GM12878 (cell line): ENCODE results near the gene TRIP12. TPM values are rescaled to one million over a fixed set of nuclear protein-coding genes. Genes with fewer than 3 reads are reported as not detected.
A peak's percentile ranks its signal among the peaks of the same experiment; 100 is the strongest.

Source experiments
- ATAC-seq: fragments of 200-7000 bp; cut with Tn5 transposase; 3 replicates; pipeline ENCODE4 v1.9.1; 2020; ENCODE audit warnings: mild to moderate bottlenecking, moderate library complexity
- BruUV-seq: library from RNA; stranded (reverse); fragments of 400-500 nt; replicated peaks from 2 replicates; lab custom pipeline; 2021; lab: Mats Ljungman, UMichigan
- CTCF ChIA-PET: fragments of 300-600 bp; sonication (Branson Sonifier 250); formaldehyde crosslinking; extraction: SDS; loops from one replicate; lab custom pipeline; 2021; ENCODE audit warnings: inconsistent platforms; lab: Yijun Ruan, JAX
- POLR2A ChIA-PET: fragments of 350-600 bp; formaldehyde crosslinking; extraction: SDS; loops from one replicate; lab custom pipeline; 2021; ENCODE audit warnings: inconsistent platforms; lab: Charles Lee
- RAD21 ChIA-PET: fragments of 300-600 bp; sonication (Branson Sonifier 250); formaldehyde crosslinking; loops from one replicate; lab custom pipeline; 2023; ENCODE audit warnings: antibody characterized with exemption; ENCODE audit not compliant: unreplicated experiment; lab: Charles Lee
- SMC1A ChIA-PET: fragments of 300-600 bp; sonication (Branson Sonifier 250); formaldehyde crosslinking; loops from one replicate; lab custom pipeline; 2023; ENCODE audit not compliant: unreplicated experiment, uncharacterized antibody; lab: Charles Lee
- DNase-seq: peaks from one replicate; pipeline ENCODE4 v3.0.0-alpha.2; 2011; ENCODE audit warnings: low read depth, low spot score
- FAIRE-seq: peaks from 3 replicates; lab custom pipeline; 2011; peaks lifted over from hg19 to GRCh38; lab: Jason Lieb, UNC
- H2AFZ ChIP-seq: 2 replicates; pipeline ENCODE4 v1.6.0; 2011; ENCODE audit warnings: low read depth, low read length, control low read depth; ENCODE audit not compliant: control insufficient read depth
- H3K27ac ChIP-seq: 2 replicates; pipeline ENCODE4 v1.5.1; 2011; ENCODE audit warnings: control low read depth; ENCODE audit not compliant: control insufficient read depth, insufficient read depth
- H3K27me3 ChIP-seq, 2 experiments: replicated peaks in 1 of 2; 2 replicates each; pipeline versions ENCODE4 v1.6.0 to v1.6.1; 2011; ENCODE audit warnings: low read length in 1 of 2; ENCODE audit not compliant: control insufficient read depth in 2 of 2, insufficient read depth in 2 of 2
- H3K36me3 ChIP-seq, 2 experiments: 2 replicates each; pipeline ENCODE4 v1.5.1; 2011; ENCODE audit warnings: low read length in 1 of 2; ENCODE audit not compliant: control insufficient read depth in 2 of 2, insufficient read depth in 2 of 2
- H3K4me1 ChIP-seq: 2 replicates; pipeline ENCODE4 v1.6.1; 2011; ENCODE audit warnings: mild to moderate bottlenecking, low read length, moderate library complexity, mixed read lengths; ENCODE audit not compliant: control insufficient read depth, insufficient read depth
- H3K4me2 ChIP-seq: 2 replicates; pipeline ENCODE4 v1.6.0; 2011; ENCODE audit warnings: control low read depth; ENCODE audit not compliant: control insufficient read depth, insufficient read depth
- H3K4me3 ChIP-seq: fragments of 200-600 bp; sonication (generic); 2 replicates; pipeline ENCODE4 v1.5.1; 2016
- H3K79me2 ChIP-seq: 2 replicates; pipeline ENCODE4 v1.6.0; 2011; ENCODE audit warnings: low read length; ENCODE audit not compliant: control insufficient read depth, insufficient read depth
- H3K9ac ChIP-seq: 2 replicates; pipeline ENCODE4 v1.8.0; 2011; ENCODE audit warnings: low read length, control low read depth, mixed read lengths; ENCODE audit not compliant: control insufficient read depth, insufficient read depth
- H3K9me3 ChIP-seq: replicated peaks from 3 replicates; pipeline ENCODE4 v1.5.1; 2011; ENCODE audit warnings: mild to moderate bottlenecking, low read length; ENCODE audit not compliant: control insufficient read depth, insufficient read depth
- H4K20me1 ChIP-seq: 2 replicates; pipeline ENCODE4 v1.6.0; 2011; ENCODE audit not compliant: control insufficient read depth, insufficient read depth
- CREM ChIP-seq: IDR thresholded peaks from 2 replicates; pipeline ENCODE4 v1.6.1; 2014; ENCODE audit warnings: antibody characterized with exemption, low read depth
- CTCF ChIP-seq, 3 experiments: IDR thresholded peaks in 2 of 3; conservative IDR thresholded peaks in 1 of 3; 2 replicates each; pipeline ENCODE4 v1.5.1; 2011; ENCODE audit warnings: low read depth in 3 of 3, low read length in 3 of 3, mild to moderate bottlenecking in 3 of 3, control low read depth in 2 of 3, moderate library complexity in 2 of 3, inconsistent platforms in 1 of 3, mixed read lengths in 1 of 3; ENCODE audit not compliant: control insufficient read depth in 2 of 3, insufficient read depth in 1 of 3; ENCODE audit errors: extremely low read depth in 1 of 3
- RAD21 ChIP-seq: IDR thresholded peaks from 2 replicates; pipeline ENCODE4 v1.6.1; 2011; ENCODE audit warnings: mild to moderate bottlenecking, low read depth, low read length, moderate library complexity; ENCODE audit not compliant: insufficient read depth
- SMC3 ChIP-seq: IDR thresholded peaks from 2 replicates; pipeline ENCODE4 v1.6.1; 2011; ENCODE audit warnings: low read length, improper control_type of control experiment, borderline replicate concordance
- WGBS: methylation state at CpG from one replicate; pipeline ENCODE4 v1.1.6; 2016; ENCODE audit warnings: low lambda C conversion rate; ENCODE audit not compliant: insufficient replicate concordance, insufficient coverage; ENCODE audit errors: missing lambda C conversion rate; 5-methylcytosine and 5-hydroxymethylcytosine counted together
- in situ Hi-C: fragments of 300-500 bp; cut with MboI; formaldehyde crosslinking; loops from 9 replicates; pipeline ENCODE4 v1.14.3; 2018; ENCODE audit warnings: mixed read lengths
- intact Hi-C: fragments of 100-400 bp; cut with micrococcal nuclease; formaldehyde crosslinking; loops from one replicate; pipeline ENCODE4 v1.14.2; 2022; ENCODE audit not compliant: unreplicated experiment
- polyA plus RNA-seq, 11 experiments: library from polyadenylated mRNA; depleted of rRNA in 4 of 11; unstranded in 6 of 11; stranded (reverse) in 5 of 11; fragments of >200 nt; fragmentation: Nextera tagmentation in 4 of 11; fragmentation: Illumina TruSeq in 1 of 11; extraction: Ambion mirVana in 4 of 11; extraction: Trizol in 1 of 11; gene quantifications; 1 replicate in 1 of 11; 2 replicates in 10 of 11; pipeline versions ENCODE4 v1.2.1 to v1.2.3, GENCODE V29; 2011 to 2016; ENCODE audit warnings: inconsistent platforms in 2 of 11, missing spikeins in 2 of 11, low read depth in 1 of 11
- total RNA-seq, 4 experiments: library from RNA; depleted of rRNA in 3 of 4; stranded (reverse); fragments of >200 nt in 3 of 4; fragmentation: Illumina TruSeq in 1 of 4; extraction: Trizol in 1 of 4; gene quantifications; 2 replicates each; pipeline versions ENCODE4 v1.2.1 to v1.2.3, GENCODE V29; 2013 to 2021
- TF ChIP-seq, protein P1 (sequence below): fragments of 450-650 bp; conservative IDR thresholded peaks from 2 replicates; pipeline ENCODE4 v1.6.1; 2017; ENCODE audit warnings: mild to moderate bottlenecking, moderate library complexity

The TRIP12 gene
- total and polyA plus RNA-seq, 10 of the 15 experiments (the other 5 are each of a cell fraction or from before 2014, with no cell fraction given), result 23.1 to 207 (median 97.0) TPM

- DNase-seq (no peak), FAIRE-seq (no peak)
Measured at GRCh38 chr2:229715895-229716507, 205.8 kb downstream of the TRIP12 start.

More at GRCh38 chr2:229715895-229716507, 205.8 kb downstream of the TRIP12 start:
- no peak overlapping the region for H3K4me3 ChIP-seq
- intact Hi-C loops (loop anchor here (1.0 kb wide), 1 partner anchor 285 kb away; no protein-coding TSS in a partner anchor), in situ Hi-C loops (no loop called here)
- H2AFZ ChIP-seq, result no peak overlapping the region
- no peaks in the 10 kb centered on the region for H4K20me1 ChIP-seq
- BruUV-seq, result no TSS peak
- no peak overlapping the region for H3K9ac ChIP-seq
- no peaks in the 10 kb centered on the region for H3K79me2 ChIP-seq
- WGBS, result 2% methylated on average over 4 of the region's 4 CpGs
- POLR2A ChIA-PET, result no interaction called here
- TF ChIP-seq CTCF (IDR thresholded peaks at IDR 0.05 in 2 of 3, conservative IDR thresholded peaks at IDR 0.05 in 1 of 3; ENCODE audit: control insufficient read depth in 2 of 3, extremely low read depth in 1 of 3, insufficient read depth in 1 of 3, low read depth in 3 of 3, low read length in 3 of 3), result peak; percentile 42 to 50 (median 49); a peak in 5 of 6 replicates
- peak; percentile 19; the same call in 1 of the 2 replicates for TF ChIP-seq SMC3
- peak; percentile 43 for TF ChIP-seq RAD21
- TF ChIP-seq, protein P1, sequence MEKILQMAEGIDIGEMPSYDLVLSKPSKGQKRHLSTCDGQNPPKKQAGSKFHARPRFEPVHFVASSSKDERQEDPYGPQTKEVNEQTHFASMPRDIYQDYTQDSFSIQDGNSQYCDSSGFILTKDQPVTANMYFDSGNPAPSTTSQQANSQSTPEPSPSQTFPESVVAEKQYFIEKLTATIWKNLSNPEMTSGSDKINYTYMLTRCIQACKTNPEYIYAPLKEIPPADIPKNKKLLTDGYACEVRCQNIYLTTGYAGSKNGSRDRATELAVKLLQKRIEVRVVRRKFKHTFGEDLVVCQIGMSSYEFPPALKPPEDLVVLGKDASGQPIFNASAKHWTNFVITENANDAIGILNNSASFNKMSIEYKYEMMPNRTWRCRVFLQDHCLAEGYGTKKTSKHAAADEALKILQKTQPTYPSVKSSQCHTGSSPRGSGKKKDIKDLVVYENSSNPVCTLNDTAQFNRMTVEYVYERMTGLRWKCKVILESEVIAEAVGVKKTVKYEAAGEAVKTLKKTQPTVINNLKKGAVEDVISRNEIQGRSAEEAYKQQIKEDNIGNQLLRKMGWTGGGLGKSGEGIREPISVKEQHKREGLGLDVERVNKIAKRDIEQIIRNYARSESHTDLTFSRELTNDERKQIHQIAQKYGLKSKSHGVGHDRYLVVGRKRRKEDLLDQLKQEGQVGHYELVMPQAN, result no peak
- 0 out of 2 replicates have a peak, but pooled peaks have one; percentile 35 for TF ChIP-seq CREM
- H3K4me1 ChIP-seq, result no peaks in the 10 kb centered on the region
- H3K36me3 ChIP-seq, result no peaks in the 10 kb centered on the region
- no peaks in the 10 kb centered on the region for H3K9me3 ChIP-seq
- no peak overlapping the region for H3K4me2 ChIP-seq
- CTCF ChIA-PET, result interaction anchor here (0.6 to 0.8 kb wide), 2 partner anchors 79 to 285 kb away, joined by 3 to 6 read pairs; no protein-coding TSS in a partner anchor
- no peak overlapping the region for H3K27ac ChIP-seq
- SMC1A ChIA-PET, result interaction anchor here (0.9 kb wide), 1 partner anchor 10 kb away, joined by 4 read pairs; no protein-coding TSS in a partner anchor
- H3K27me3 ChIP-seq, result peaks cover 8 to 36% of the 10 kb centered on the region in 2 experiments
- peak; percentile 52 for ATAC-seq
- RAD21 ChIA-PET, result no interaction called here
